Gastrocnemius medialis (tissue), 4 donors: ENCODE measurements around the gene BRCA1.

Experiments used
- CTCF ChIP-seq, 5 experiments: fragments of 450-650 bp in 3 of 5; fragments of 200-600 bp in 2 of 5; sonication (generic) in 2 of 5; IDR thresholded peaks in 4 of 5; conservative IDR thresholded peaks in 1 of 5; 1 replicate in 4 of 5; 2 replicates in 1 of 5; pipeline ENCODE4 v1.5.1; 2016 to 2019; ENCODE audit warnings: antibody characterized with exemption in 5 of 5, mild to moderate bottlenecking in 3 of 5, moderate library complexity in 3 of 5
- POLR2A ChIP-seq, 2 donors: fragments of 450-650 bp; IDR thresholded peaks; one replicate each; pipeline ENCODE4 v1.6.1; 2017; ENCODE audit warnings: antibody characterized with exemption in 2 of 2, mild to moderate bottlenecking in 2 of 2, moderate library complexity in 2 of 2

GRCh38 chr17:43092901-43093300 is 32.3 kb downstream of the BRCA1 start:
- TF ChIP-seq CTCF (IDR thresholded peaks at IDR 0.05 in 4 of 5, conservative IDR thresholded peaks at IDR 0.05 in 1 of 5): no peak
- TF ChIP-seq POLR2A (IDR thresholded peaks at IDR 0.05): no peak
